GM12801 (cell line): ENCODE data around the gene SEC16B.

Experiments
- CTCF ChIP-seq: IDR thresholded peaks from one replicate; pipeline ENCODE4 v1.5.1; 2011; ENCODE audit warnings: control low read depth; ENCODE audit not compliant: insufficient read length; ENCODE audit errors: extremely low read depth

SEC16B gene

GRCh38 chr1:177984136-177984525 is 14.3 kb upstream of the SEC16B start:
- no peak for TF ChIP-seq CTCF

- TF ChIP-seq CTCF, result no peak
These were observed 13.8 kb upstream of the SEC16B start for GRCh38 chr1:177983482-177984135.

- TF ChIP-seq CTCF, result no peak
These were observed 13.2 kb upstream of the SEC16B start for GRCh38 chr1:177983077-177983476.

GRCh38 chr1:177981200-177981599 is 11.3 kb upstream of the SEC16B start:
- no peak for TF ChIP-seq CTCF

- no peak for TF ChIP-seq CTCF
These were observed 9.4 kb upstream of the SEC16B start for GRCh38 chr1:177979272-177979671.

- TF ChIP-seq CTCF, result no peak
These were observed 8.7 kb upstream of the SEC16B start for GRCh38 chr1:177978530-177978929.

- no peak for TF ChIP-seq CTCF
These were observed 7.3 kb upstream of the SEC16B start for GRCh38 chr1:177977141-177977540.
